CD14-positive monocyte (primary cell): ENCODE results near the gene LPA. TPM values are rescaled to one million over a fixed set of nuclear protein-coding genes. Genes with fewer than 3 reads are reported as not detected.

Experiments
- DNase-seq, 3 donors: peaks; one replicate each; pipeline ENCODE4 v3.0.0-alpha.2; 2011 to 2022
- H2AFZ ChIP-seq: 2 replicates; pipeline ENCODE4 v1.6.0; 2012; ENCODE audit warnings: mild to moderate bottlenecking, low read depth, low read length, inconsistent platforms; ENCODE audit not compliant: insufficient read depth, poor library complexity, severe bottlenecking
- H3K27ac ChIP-seq, 2 donors: 1 replicate in 1 of 2; 2 replicates in 1 of 2; pipeline ENCODE4 v1.5.1; 2012 to 2013; ENCODE audit warnings: low read length in 2 of 2, control low read depth in 1 of 2, inconsistent platforms in 1 of 2, low read depth in 1 of 2, mild to moderate bottlenecking in 1 of 2
- H3K27me3 ChIP-seq, 2 donors: one replicate each; pipeline versions ENCODE4 v1.6.0 to v1.6.1; 2011 to 2013; ENCODE audit warnings: low read length in 2 of 2; ENCODE audit not compliant: control insufficient read depth in 2 of 2, insufficient read depth in 2 of 2
- H3K36me3 ChIP-seq, 2 donors: replicated peaks in 1 of 2; 1 replicate in 1 of 2; 2 replicates in 1 of 2; pipeline versions ENCODE4 v1.5.1 to v1.6.1; 2012 to 2013; ENCODE audit warnings: low read length in 2 of 2, control low read depth in 1 of 2, inconsistent platforms in 1 of 2, mild to moderate bottlenecking in 1 of 2; ENCODE audit not compliant: insufficient read depth in 2 of 2, control insufficient read depth in 1 of 2
- H3K4me1 ChIP-seq, 2 donors: 1 replicate in 1 of 2; 2 replicates in 1 of 2; pipeline versions ENCODE4 v1.5.1 to v1.6.1; 2012 to 2013; ENCODE audit warnings: low read length in 2 of 2, control low read depth in 1 of 2, inconsistent platforms in 1 of 2, mild to moderate bottlenecking in 1 of 2, moderate library complexity in 1 of 2; ENCODE audit not compliant: insufficient read depth in 2 of 2, control insufficient read depth in 1 of 2
- H3K4me2 ChIP-seq: replicated peaks from 2 replicates; pipeline ENCODE3; 2012; ENCODE audit warnings: low read length, moderate library complexity, mild to moderate bottlenecking; ENCODE audit not compliant: poor library complexity, severe bottlenecking; ENCODE audit errors: extremely low read depth
- H3K4me3 ChIP-seq, 3 experiments: fragments of 200-600 bp in 1 of 3; sonication (generic) in 1 of 3; replicated peaks in 1 of 3; 1 replicate in 2 of 3; 2 replicates in 1 of 3; pipeline ENCODE4 v1.5.1; 2011 to 2013; ENCODE audit warnings: low read length in 3 of 3, mild to moderate bottlenecking in 3 of 3, control low read depth in 2 of 3, low read depth in 2 of 3, inconsistent platforms in 1 of 3, moderate library complexity in 1 of 3
- H3K79me2 ChIP-seq: 2 replicates; pipeline ENCODE4 v1.6.0; 2012; ENCODE audit warnings: mild to moderate bottlenecking, control low read depth, inconsistent platforms, low read length, moderate library complexity; ENCODE audit not compliant: insufficient read depth
- H3K9ac ChIP-seq: 2 replicates; pipeline ENCODE4 v1.6.0; 2017; ENCODE audit warnings: low read length, mild to moderate bottlenecking; ENCODE audit not compliant: insufficient read depth, poor library complexity, severe bottlenecking
- H3K9me3 ChIP-seq, 2 donors: replicated peaks in 1 of 2; 1 replicate in 1 of 2; 2 replicates in 1 of 2; pipeline versions ENCODE4 v1.5.1 to v1.6.1; 2012 to 2013; ENCODE audit warnings: low read length in 2 of 2, control low read depth in 1 of 2; ENCODE audit not compliant: control insufficient read depth in 1 of 2, insufficient read depth in 1 of 2
- H4K20me1 ChIP-seq: 2 replicates; pipeline ENCODE4 v1.6.0; 2012; ENCODE audit warnings: mild to moderate bottlenecking, low read length, control low read depth, moderate library complexity; ENCODE audit not compliant: insufficient read depth
- H3K27ac Mint-ChIP-seq, 7 donors: one replicate each; pipeline ENCODE4 v1.8.0; 2020; ENCODE audit warnings: mild to moderate bottlenecking in 7 of 7, mixed read lengths in 7 of 7, moderate library complexity in 6 of 7, inconsistent platforms in 2 of 7
- H3K27me3 Mint-ChIP-seq, 3 donors: one replicate each; pipeline ENCODE4 v1.8.0; 2021 to 2022; ENCODE audit warnings: low read depth in 3 of 3, mild to moderate bottlenecking in 3 of 3, mixed read lengths in 3 of 3, moderate library complexity in 3 of 3, inconsistent platforms in 1 of 3
- H3K36me3 Mint-ChIP-seq, 2 donors: one replicate each; pipeline ENCODE4 v1.8.0; 2020; ENCODE audit warnings: mixed read lengths in 2 of 2, inconsistent platforms in 1 of 2, mild to moderate bottlenecking in 1 of 2
- H3K4me1 Mint-ChIP-seq: one replicate; pipeline ENCODE4 v1.8.0; 2020; ENCODE audit warnings: mild to moderate bottlenecking, mixed read lengths
- H3K4me3 Mint-ChIP-seq, 2 donors: one replicate each; pipeline ENCODE4 v1.8.0; 2020; ENCODE audit warnings: mild to moderate bottlenecking in 2 of 2, mixed read lengths in 2 of 2, moderate library complexity in 1 of 2
- H3K9me3 Mint-ChIP-seq, 7 donors: one replicate each; pipeline ENCODE4 v1.8.0; 2020 to 2022; ENCODE audit warnings: mixed read lengths in 7 of 7, mild to moderate bottlenecking in 6 of 7, moderate library complexity in 6 of 7, inconsistent platforms in 2 of 7
- WGBS: methylation state at CpG from one replicate; pipeline ENCODE4 v1.1.5; 2013; ENCODE audit warnings: missing lambda C conversion rate; ENCODE audit not compliant: insufficient coverage; 5-methylcytosine and 5-hydroxymethylcytosine counted together
- intact Hi-C, 2 donors: fragments of 100-400 bp; cut with micrococcal nuclease; formaldehyde crosslinking; loops; one replicate each; pipeline versions ENCODE4 v1.15.0 to v1.15.1; 2023
- polyA plus RNA-seq, 3 donors: library from polyadenylated mRNA; depleted of rRNA in 1 of 3; unstranded in 2 of 3; stranded (reverse) in 1 of 3; fragments of 300-500 nt in 2 of 3; fragments of >200 nt in 1 of 3; fragmentation: Illumina TruSeq in 2 of 3; gene quantifications; 1 replicate in 2 of 3; 2 replicates in 1 of 3; pipeline ENCODE4 v1.2.3, GENCODE V29; 2012 to 2021
- TF ChIP-seq, protein P1 (sequence below): fragments of 200-600 bp; IDR thresholded peaks from one replicate; pipeline ENCODE4 v1.8.0; 2022; ENCODE audit warnings: antibody characterized with exemption, mild to moderate bottlenecking

Gene LPA
- polyA plus RNA-seq, 3 donors, result not detected

DNA sequence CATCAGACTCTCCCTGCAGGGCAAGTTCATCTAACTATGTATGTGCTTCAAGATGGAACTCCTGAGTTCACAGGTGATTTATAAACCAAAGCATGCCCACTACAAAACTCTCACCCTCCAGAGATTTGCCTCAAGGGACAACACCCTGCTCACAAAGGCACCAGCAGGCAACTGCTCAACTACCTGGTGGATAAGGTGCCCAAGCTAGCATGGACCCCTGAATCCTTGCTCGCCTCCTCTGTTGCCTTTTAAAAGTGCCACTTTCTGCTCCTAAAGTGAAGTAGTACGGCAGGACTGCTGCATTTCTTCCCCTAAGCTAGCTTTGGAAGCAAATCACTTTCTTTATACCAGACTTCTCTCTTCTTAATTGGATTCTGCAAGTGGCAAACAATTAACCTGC is 1.2 kb downstream of the LPA start:
- Histone ChIP-seq H3K4me1 (no peaks in the 10 kb centered on the region), H3K4me2 (no peak overlapping the region), H3K36me3 (no peaks in the 10 kb centered on the region), H3K4me3 (no peak overlapping the region), H4K20me1 (no peaks in the 10 kb centered on the region), H3K27ac (no peak overlapping the region), H3K9me3 (peaks cover 0 to 2% of the 10 kb centered on the region in 2 donors), H3K9ac (no peak overlapping the region), H2AFZ (no peak overlapping the region), H3K79me2 (no peaks in the 10 kb centered on the region), H3K27me3 (no peaks in the 10 kb centered on the region)
- TF ChIP-seq, protein P1, sequence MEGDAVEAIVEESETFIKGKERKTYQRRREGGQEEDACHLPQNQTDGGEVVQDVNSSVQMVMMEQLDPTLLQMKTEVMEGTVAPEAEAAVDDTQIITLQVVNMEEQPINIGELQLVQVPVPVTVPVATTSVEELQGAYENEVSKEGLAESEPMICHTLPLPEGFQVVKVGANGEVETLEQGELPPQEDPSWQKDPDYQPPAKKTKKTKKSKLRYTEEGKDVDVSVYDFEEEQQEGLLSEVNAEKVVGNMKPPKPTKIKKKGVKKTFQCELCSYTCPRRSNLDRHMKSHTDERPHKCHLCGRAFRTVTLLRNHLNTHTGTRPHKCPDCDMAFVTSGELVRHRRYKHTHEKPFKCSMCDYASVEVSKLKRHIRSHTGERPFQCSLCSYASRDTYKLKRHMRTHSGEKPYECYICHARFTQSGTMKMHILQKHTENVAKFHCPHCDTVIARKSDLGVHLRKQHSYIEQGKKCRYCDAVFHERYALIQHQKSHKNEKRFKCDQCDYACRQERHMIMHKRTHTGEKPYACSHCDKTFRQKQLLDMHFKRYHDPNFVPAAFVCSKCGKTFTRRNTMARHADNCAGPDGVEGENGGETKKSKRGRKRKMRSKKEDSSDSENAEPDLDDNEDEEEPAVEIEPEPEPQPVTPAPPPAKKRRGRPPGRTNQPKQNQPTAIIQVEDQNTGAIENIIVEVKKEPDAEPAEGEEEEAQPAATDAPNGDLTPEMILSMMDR, result no peak
- Mint-ChIP-seq H3K27me3 (peaks cover 0 to 4% (median 0%) of the 10 kb centered on the region in 3 donors), H3K9me3 (peaks cover 0 to 7% (median 2%) of the 10 kb centered on the region in 7 donors), H3K36me3 (no peaks in the 10 kb centered on the region), H3K4me3 (no peak overlapping the region), H3K4me1 (no peaks in the 10 kb centered on the region), H3K27ac (no peak overlapping the region)
- no peak for DNase-seq
- intact Hi-C loops, result no loop called here
- 74% methylated on average over 2 of the region's 2 CpGs for WGBS

DNA sequence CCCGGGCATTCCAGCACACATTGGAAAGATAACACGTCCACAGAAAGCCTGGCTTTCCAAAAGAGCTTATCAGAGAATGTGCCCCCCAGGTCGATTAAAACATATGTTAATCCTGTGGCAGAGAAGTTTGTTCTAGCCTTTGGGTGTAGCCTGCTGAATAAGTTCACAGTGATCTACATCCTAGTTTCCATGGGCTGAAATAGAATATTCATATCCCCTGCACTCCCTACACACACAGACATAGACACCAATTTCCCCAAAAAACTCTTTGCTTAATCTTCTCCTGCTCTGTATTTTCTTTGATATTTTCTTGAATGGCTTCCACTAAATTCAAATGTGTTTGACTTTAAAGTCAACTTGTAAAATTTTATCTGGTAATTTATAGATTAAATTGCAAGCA is 1.6 kb downstream of the LPA start:
- Mint-ChIP-seq H3K27me3 (peaks cover 0 to 4% (median 0%) of the 10 kb centered on the region in 3 donors), H3K9me3 (peaks cover 0 to 8% (median 4%) of the 10 kb centered on the region in 7 donors), H3K4me1 (no peaks in the 10 kb centered on the region), H3K4me3 (no peak overlapping the region), H3K27ac (no peak overlapping the region), H3K36me3 (no peaks in the 10 kb centered on the region)
- WGBS, result 83% methylated on average over 1 of the region's 3 CpGs
- Histone ChIP-seq H3K4me2 (no peak overlapping the region), H3K27me3 (no peaks in the 10 kb centered on the region), H3K36me3 (no peaks in the 10 kb centered on the region), H3K9me3 (peaks cover 0 to 3% of the 10 kb centered on the region in 2 donors), H2AFZ (no peak overlapping the region), H3K9ac (no peak overlapping the region), H3K79me2 (no peaks in the 10 kb centered on the region), H3K27ac (no peak overlapping the region), H3K4me1 (no peaks in the 10 kb centered on the region), H4K20me1 (no peaks in the 10 kb centered on the region), H3K4me3 (no peak overlapping the region)
- DNase-seq, result no peak
- TF ChIP-seq, protein P1, result no peak
- intact Hi-C loops, result no loop called here
